OCI-LY1 (cell line): ENCODE results near the gene HOXD3.

Experiments used
- H2AFZ ChIP-seq: fragments of 200-600 bp; sonication (generic), shearing (Covaris generic); 2 replicates; pipeline ENCODE4 v1.6.0; 2014; ENCODE audit warnings: antibody characterized with exemption, mild to moderate bottlenecking, low read length
- H3F3A ChIP-seq: fragments of 200-600 bp; sonication (generic), shearing (Covaris generic); 2 replicates; pipeline ENCODE4 v1.6.0; 2014; ENCODE audit warnings: mild to moderate bottlenecking, antibody characterized with exemption, low read length, moderate library complexity; ENCODE audit not compliant: insufficient read depth
- H3K27ac ChIP-seq: fragments of 200-600 bp; sonication (generic); 2 replicates; pipeline ENCODE4 v1.5.1; 2014; ENCODE audit warnings: low read length, mixed run types, mild to moderate bottlenecking, low read depth; ENCODE audit not compliant: poor library complexity, severe bottlenecking
- H3K27me3 ChIP-seq: fragments of 200-600 bp; sonication (generic); 2 replicates; pipeline ENCODE4 v1.6.0; 2014; ENCODE audit warnings: antibody characterized with exemption, mild to moderate bottlenecking, low read length, moderate library complexity; ENCODE audit not compliant: insufficient read depth
- H3K36me3 ChIP-seq: fragments of 200-600 bp; sonication (generic); 2 replicates; pipeline ENCODE4 v1.6.1; 2014; ENCODE audit warnings: mild to moderate bottlenecking, antibody characterized with exemption, low read length, moderate library complexity, mixed read lengths; ENCODE audit not compliant: insufficient read depth
- H3K4me1 ChIP-seq: fragments of 200-600 bp; sonication (generic); 2 replicates; pipeline ENCODE4 v1.5.1; 2014; ENCODE audit warnings: mild to moderate bottlenecking, low read length, moderate library complexity; ENCODE audit not compliant: insufficient read depth, severe bottlenecking
- H3K4me2 ChIP-seq: fragments of 200-600 bp; sonication (generic), shearing (Covaris generic); 2 replicates; pipeline ENCODE4 v1.6.1; 2014; ENCODE audit warnings: low read length
- H3K4me3 ChIP-seq: fragments of 200-600 bp; sonication (generic); 2 replicates; pipeline ENCODE4 v1.5.1; 2014; ENCODE audit warnings: low read length, low read depth, mild to moderate bottlenecking, mixed read lengths; ENCODE audit not compliant: poor library complexity, severe bottlenecking
- H3K79me2 ChIP-seq: fragments of 200-600 bp; shearing (Covaris generic); 2 replicates; pipeline ENCODE4 v1.6.1; 2016; ENCODE audit warnings: mixed run types, low read length, mixed read lengths; ENCODE audit not compliant: insufficient read depth
- H3K9ac ChIP-seq: fragments of 200-600 bp; sonication (generic), shearing (Covaris generic); 2 replicates; pipeline ENCODE4 v1.6.1; 2014; ENCODE audit warnings: mild to moderate bottlenecking, low read length, mixed read lengths
- H3K9me2 ChIP-seq: fragments of 200-600 bp; sonication (generic), shearing (Covaris generic); 2 replicates; pipeline ENCODE4 v1.6.1; 2014; ENCODE audit warnings: low read depth, mild to moderate bottlenecking, low read length, mixed read lengths
- H3K9me3 ChIP-seq: fragments of 200-600 bp; shearing (Covaris generic); 2 replicates; pipeline ENCODE4 v1.6.1; 2014; ENCODE audit warnings: low read length, mixed read lengths
- H4K20me1 ChIP-seq: fragments of 200-600 bp; sonication (generic), shearing (Covaris generic); 2 replicates; pipeline ENCODE4 v1.6.0; 2016; ENCODE audit warnings: mild to moderate bottlenecking, low read length; ENCODE audit not compliant: insufficient read depth
- EZH2 ChIP-seq: fragments of 200-600 bp; sonication (generic), shearing (Covaris generic); IDR thresholded peaks from 2 replicates; pipeline ENCODE4 v1.8.0; 2017; ENCODE audit warnings: borderline replicate concordance, mixed run types, mild to moderate bottlenecking, antibody characterized with exemption, low read length, moderate library complexity, mixed read lengths
- TF ChIP-seq, protein P1 (sequence below): fragments of 200-600 bp; sonication (generic), shearing (Covaris generic); IDR thresholded peaks from 2 replicates; pipeline ENCODE4 v1.5.1; 2017; ENCODE audit warnings: mild to moderate bottlenecking, antibody characterized with exemption, low read length, moderate library complexity, mixed read lengths

Gene HOXD3

DNA sequence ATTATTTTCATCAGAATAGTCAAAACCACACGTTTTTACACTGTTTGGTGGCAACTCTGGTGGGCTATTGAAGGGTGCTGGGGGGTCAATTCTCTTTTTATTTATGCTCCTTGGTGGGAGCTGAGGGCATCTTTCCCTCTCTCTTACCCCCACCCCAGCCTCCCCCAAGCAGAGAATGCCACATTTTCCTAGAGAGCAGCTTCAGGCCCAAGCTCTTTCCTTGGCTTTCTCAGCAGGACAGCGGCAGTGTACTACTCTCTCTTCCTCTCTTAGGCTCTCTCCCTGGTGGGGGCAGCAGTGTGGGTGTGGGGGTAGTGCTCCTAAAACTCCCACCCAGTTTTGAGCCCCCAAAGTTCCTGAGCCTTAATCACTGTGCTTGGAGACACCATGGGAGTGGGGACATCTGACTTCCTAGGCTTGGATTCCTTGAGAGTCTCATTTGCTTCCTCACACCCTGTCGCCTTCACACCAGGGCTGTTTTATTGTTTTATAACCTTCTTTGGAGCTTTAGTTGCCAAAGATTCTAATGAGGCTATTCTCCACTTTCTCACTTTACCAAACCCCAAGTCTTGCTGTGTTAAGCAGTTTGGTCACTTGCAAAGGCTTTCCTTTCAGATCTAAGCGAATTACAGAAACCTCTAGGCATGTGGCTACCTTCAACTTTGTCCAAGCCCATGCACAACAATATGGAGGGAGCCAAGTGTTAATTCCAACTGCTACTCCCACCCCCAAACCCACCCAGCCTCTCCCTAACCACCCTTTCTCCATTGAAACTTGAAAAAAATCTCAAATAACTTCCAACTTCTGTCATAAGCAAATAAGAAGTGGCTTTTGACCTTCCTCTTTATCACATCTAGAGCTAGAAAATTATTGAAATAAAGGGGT is 11.8 kb upstream of the HOXD3 start:
- H3K9ac ChIP-seq, result no peak overlapping the region
- TF ChIP-seq, protein P1, sequence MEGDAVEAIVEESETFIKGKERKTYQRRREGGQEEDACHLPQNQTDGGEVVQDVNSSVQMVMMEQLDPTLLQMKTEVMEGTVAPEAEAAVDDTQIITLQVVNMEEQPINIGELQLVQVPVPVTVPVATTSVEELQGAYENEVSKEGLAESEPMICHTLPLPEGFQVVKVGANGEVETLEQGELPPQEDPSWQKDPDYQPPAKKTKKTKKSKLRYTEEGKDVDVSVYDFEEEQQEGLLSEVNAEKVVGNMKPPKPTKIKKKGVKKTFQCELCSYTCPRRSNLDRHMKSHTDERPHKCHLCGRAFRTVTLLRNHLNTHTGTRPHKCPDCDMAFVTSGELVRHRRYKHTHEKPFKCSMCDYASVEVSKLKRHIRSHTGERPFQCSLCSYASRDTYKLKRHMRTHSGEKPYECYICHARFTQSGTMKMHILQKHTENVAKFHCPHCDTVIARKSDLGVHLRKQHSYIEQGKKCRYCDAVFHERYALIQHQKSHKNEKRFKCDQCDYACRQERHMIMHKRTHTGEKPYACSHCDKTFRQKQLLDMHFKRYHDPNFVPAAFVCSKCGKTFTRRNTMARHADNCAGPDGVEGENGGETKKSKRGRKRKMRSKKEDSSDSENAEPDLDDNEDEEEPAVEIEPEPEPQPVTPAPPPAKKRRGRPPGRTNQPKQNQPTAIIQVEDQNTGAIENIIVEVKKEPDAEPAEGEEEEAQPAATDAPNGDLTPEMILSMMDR, result no peak
- no peak for TF ChIP-seq EZH2
- no peak overlapping the region for H3K4me3 ChIP-seq
- peaks cover under 1% of the 10 kb centered on the region for H3K4me1 ChIP-seq
- H3K4me2 ChIP-seq, result no peak overlapping the region
- no peak overlapping the region for H3K27ac ChIP-seq
- no peaks in the 10 kb centered on the region for H3F3A ChIP-seq
- H3K79me2 ChIP-seq, result no peaks in the 10 kb centered on the region
- no peaks in the 10 kb centered on the region for H3K36me3 ChIP-seq
- H3K27me3 ChIP-seq, result 0 out of 2 replicates have a peak, but pooled peaks cover 3% of the 10 kb centered on the region
- no peaks in the 10 kb centered on the region for H3K9me3 ChIP-seq
- H4K20me1 ChIP-seq, result no peaks in the 10 kb centered on the region
- H3K9me2 ChIP-seq, result no peaks in the 10 kb centered on the region
- no peak overlapping the region for H2AFZ ChIP-seq

GRCh38 chr2:176146101-176146500 is 11.0 kb upstream of the HOXD3 start:
- Histone ChIP-seq H3K9ac (no peak overlapping the region), H4K20me1 (no peaks in the 10 kb centered on the region), H3K27me3 (0 out of 2 replicates have a peak, but pooled peaks cover 3% of the 10 kb centered on the region), H3K9me2 (no peaks in the 10 kb centered on the region), H3K9me3 (no peaks in the 10 kb centered on the region), H3K36me3 (no peaks in the 10 kb centered on the region), H3K27ac (no peak overlapping the region), H3K4me1 (no peaks in the 10 kb centered on the region), H3F3A (no peaks in the 10 kb centered on the region), H3K79me2 (no peaks in the 10 kb centered on the region), H3K4me3 (no peak overlapping the region), H3K4me2 (no peak overlapping the region), H2AFZ (no peak overlapping the region)
- TF ChIP-seq, protein P1, result no peak
- TF ChIP-seq EZH2, result no peak

- no peak overlapping the region for H3K9ac ChIP-seq
- TF ChIP-seq, protein P1, result no peak
- TF ChIP-seq EZH2, result no peak
Observed at GRCh38 chr2:176146645-176147044, 10.5 kb upstream of the HOXD3 start.

More at GRCh38 chr2:176146645-176147044, 10.5 kb upstream of the HOXD3 start:
- H3F3A ChIP-seq, result no peaks in the 10 kb centered on the region
- no peaks in the 10 kb centered on the region for H3K9me2 ChIP-seq
- H3K27me3 ChIP-seq, result 0 out of 2 replicates have a peak, but pooled peaks cover 3% of the 10 kb centered on the region
- H3K9me3 ChIP-seq, result no peaks in the 10 kb centered on the region
- H3K4me3 ChIP-seq, result no peak overlapping the region
- no peaks in the 10 kb centered on the region for H3K79me2 ChIP-seq
- no peaks in the 10 kb centered on the region for H4K20me1 ChIP-seq
- no peaks in the 10 kb centered on the region for H3K4me1 ChIP-seq
- no peak overlapping the region for H2AFZ ChIP-seq
- H3K4me2 ChIP-seq, result no peak overlapping the region
- H3K36me3 ChIP-seq, result no peaks in the 10 kb centered on the region
- no peak overlapping the region for H3K27ac ChIP-seq
